Activated CD4-positive, alpha-beta T cell treated with anti-CD3 and anti-CD28 coated beads, Interleukin-2, Interleukin-6, amounts not matched to agents 100 ng/mL and 50 ng/mL, durations not matched to agents 16 hours and 8 hours (primary cell): ENCODE data around the gene SWT1.
"Not testable (repeated sequence)": the region's sequence is repeated elsewhere in the genome, so short reads cannot be mapped to it uniquely, and the experiment has no call there.

ENCODE experiments used
- DNase-seq: peaks from one replicate; pipeline ENCODE4 v3.0.0-alpha.2; 2020

Gene SWT1

DNA sequence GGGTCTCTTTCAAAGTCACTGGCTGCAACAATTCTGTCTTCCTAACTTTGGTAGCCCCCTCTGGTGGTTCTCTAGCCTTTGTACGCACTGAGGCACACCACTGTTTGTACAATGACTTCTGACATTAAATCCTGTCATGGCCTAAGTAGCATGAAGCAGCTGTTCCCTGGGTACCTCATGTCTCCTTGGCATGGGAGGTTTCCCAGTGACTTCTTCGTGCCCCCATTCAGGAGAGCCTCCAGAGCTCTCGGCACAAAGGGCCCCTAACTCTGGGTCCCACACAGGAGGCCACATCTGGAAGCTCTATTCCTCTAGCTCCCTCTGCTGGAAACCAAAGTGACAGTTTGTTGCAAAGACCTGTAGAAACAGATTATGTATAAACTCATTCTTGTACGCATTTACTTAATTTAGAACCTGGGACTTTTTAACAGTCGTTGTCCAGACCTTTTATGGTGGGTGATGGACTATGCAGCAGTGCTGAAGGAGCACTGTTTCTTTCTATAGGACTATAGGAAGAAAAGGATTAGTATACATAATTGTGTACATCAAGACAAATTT lies 13.4 kb downstream of the SWT1 start:
- peak; percentile 71 for DNase-seq

DNA sequence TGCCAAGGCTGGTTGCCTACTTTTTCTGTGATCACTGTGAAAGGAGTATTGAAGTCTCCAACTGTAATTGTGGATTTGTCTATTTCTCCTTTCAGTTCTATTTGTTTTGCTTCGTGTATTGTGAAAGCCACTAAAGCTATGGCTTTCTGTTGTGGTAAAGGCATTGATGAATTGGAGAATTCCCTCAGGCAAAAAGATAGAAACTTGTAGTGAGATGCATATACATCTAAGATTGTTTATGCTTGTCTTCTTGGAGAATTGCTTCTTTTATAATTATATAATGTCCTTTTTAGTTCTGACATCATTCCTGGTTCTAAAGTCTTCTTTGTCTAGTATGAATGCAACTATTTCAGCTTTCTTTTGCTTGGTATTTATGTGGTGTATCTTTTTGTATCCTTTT lies 36.8 kb downstream of the SWT1 start:
- DNase-seq, result no peak

DNA sequence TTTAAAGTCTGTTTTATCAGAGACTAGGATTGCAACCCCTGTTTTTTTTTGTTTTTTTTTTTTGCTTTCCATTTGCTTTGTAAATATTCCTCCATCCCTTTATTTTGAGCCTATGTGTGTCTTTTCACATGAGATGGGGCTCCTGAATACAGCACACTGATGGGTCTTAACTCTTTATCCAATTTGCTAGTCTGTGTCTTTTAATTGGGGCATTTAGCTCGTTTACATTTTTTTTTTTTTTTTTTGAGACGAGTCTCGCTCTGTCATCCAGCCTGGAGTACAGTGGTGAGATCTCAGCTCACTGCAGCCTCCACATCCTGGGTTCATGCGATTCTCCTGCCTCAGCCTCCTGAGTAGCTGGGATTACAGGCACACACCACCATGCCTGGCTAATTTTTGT lies 41.7 kb downstream of the SWT1 start:
- not testable (repeated sequence) for DNase-seq

DNA sequence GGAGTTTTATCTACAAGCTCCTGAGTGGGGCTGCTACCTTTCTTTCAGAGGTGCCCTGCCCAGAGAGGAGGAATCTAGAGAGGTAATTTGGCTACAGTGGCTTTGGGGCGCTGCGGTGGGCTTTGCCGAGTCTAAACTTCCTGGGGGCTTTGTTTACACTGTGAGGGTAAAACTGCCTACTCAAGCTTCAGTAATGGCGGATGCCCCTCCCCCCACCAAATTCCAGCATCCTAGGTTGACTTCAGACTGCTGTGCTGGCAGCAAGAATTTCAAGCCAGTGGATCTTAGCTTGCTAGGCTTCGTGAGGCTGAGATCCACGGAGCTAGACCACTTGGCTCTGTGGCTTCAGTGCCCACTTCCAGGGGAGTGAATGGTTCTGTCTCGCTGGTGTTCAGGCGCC lies 43.9 kb downstream of the SWT1 start:
- DNase-seq, result no peak

DNA sequence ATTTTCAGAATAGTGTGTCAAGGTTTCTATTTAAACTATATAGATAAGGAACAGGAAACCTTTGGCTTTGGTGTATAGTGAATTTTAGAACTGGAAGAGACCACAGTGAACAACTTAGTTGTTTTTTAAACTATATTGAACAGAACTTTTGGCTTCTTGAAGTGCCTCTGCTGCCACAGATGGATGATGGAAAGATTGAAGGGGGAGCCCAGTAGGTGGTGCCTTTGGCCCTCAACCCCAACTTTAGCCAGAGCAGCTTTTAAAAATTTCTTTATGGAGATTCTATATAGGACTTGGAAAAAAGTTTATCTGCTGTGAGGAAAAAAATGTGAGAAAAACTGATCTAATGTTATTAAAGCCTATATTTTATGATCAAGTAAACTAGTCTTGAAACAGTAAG lies 50.2 kb downstream of the SWT1 start:
- DNase-seq, result no peak

DNA sequence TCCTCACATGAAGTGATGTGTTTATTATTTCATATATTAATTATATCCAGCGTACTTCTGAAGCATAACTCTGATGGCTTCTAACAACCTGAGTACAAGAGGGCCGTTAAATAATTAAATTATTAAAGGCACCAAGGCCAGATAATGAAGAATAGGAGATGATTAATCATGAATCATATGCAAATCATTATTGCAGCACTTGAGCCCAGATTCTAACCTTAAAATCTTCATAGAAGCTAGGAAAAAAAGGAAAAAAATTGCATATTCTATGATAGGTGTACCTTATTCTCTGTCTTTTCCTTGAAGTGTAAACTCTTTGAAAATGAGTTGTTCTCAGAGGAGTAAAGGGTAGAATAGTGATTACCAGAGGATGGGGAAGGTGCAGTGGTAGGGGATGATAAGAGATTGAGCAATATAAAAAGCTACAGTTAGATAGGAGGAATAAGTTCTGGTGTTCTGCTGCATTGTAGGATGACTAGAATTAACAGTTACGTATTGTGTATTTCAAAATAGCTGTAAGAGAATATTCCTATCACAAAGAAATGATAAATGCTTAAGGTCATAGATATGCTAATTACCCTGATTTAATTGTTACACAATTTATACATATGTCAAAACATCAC lies 51.1 kb downstream of the SWT1 start:
- no peak for DNase-seq

DNA sequence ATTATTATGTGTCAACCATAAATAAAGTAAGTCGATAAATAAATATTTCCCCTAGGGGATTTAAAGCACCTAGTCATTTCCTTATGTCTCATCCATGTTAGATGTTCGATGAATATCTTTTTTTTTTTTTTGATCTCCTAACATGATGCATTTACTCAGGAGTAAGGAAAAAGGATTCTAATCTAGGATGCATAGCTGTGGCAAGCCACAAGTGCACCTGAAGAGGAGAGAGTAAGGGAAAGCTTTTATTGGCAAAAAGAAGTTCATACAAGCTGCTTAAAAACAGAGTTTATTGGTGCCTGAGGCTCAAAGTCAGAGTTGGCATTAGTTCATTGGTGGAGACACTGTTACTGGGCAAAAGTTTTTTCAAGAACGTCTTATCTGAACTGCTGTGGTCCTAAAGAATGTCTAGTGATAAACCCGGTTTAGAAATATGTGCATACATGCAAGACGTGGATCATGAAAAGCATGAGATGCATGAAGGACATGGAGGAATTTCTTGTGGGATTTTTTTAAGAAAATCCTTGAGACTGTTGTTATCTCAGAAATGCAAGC lies 51.7 kb downstream of the SWT1 start:
- DNase-seq, result no peak

DNA sequence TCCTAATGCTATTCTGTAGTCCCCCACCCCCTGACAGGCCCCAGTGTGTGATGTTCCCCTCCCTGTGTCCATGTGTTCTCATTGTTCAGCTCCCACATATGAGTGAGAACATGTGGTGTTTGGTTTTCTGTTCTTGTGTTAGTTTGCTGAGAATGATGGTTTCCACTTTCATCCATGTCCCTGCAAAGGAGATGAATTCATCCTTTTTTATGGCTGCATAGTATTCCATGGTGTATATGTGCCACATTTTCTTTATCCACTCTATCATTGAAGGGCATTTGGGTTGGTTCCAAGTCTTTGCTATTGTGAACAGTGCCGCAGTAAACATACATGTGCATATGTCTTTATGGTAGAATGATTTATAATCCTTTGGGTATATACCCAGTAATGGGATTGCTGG lies 52.4 kb downstream of the SWT1 start:
- DNase-seq, result not testable (repeated sequence)

DNA sequence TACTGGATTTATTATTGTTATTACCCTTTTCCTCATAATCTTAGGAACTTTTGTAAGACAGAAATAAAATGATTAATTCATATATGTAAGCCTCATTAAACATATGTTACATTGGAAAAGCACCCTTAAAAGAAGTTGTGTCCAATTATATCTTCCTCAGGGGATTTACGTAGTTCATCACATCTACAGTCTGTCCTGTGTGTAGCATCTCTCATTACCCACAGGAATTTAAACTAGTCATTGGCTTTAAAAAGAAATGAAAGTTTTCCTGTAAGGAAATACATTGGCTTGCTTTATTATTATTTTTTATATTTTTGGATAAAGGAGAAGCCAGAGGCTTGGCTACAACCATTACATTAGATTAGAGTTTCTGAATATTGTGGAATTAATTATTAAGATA lies 56.1 kb downstream of the SWT1 start:
- DNase-seq, result no peak

DNA sequence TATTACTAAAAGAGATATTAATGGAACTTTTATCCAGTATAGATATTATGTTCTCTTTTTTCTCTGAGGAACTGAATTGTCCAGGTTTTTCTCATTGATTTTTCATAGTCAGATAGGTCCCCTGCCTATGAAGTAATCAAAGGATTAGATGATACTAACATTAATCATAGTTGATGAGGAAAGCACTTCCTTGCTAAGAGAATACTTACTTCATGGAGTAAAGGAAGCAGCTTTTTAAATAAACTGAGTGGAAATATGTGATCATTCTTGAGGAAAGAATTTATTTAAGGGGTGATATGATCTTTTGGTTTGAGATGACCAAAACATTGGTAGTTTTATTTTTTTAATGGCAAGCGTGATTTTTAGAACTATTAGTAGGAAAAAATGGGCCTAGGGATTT lies 58.9 kb downstream of the SWT1 start:
- no peak for DNase-seq

DNA sequence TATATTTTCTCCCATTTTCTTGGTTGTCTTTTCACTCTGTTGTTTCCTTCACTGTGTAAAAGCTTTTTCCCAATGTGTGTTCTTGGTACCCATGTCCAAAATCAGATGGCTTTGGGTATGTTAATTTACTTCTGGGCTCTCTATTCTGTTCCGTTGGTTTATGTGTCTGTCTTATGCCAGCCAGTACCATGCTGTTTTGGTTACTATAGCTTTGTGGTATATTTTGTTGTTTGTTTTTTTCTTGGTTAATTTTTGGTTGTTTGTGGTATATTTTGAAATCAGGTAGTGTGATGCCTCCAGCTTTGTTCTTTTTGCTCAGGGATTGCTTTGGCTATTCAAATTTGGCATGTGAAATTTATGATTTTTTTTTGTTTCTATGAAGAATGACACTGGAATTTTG lies 67.2 kb downstream of the SWT1 start:
- no peak for DNase-seq

DNA sequence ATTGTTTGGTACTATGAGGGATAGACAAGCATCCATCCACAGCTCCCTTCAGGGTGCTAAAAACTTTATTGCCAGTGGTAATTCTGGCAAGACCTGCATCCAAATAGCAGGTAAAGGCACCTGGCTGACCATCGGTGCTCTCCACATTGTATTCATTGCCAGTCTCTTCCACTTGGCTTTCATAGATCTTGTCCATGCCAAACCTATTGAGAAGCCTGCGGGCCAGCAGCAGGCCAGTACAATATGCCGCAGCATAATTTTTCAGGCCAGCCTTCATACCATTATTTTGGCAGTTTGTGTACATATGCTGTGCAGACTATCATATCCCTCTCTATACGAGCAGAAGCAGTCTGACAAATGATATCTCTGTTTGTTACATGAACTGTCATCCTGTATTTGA lies 70.2 kb downstream of the SWT1 start:
- no peak for DNase-seq

DNA sequence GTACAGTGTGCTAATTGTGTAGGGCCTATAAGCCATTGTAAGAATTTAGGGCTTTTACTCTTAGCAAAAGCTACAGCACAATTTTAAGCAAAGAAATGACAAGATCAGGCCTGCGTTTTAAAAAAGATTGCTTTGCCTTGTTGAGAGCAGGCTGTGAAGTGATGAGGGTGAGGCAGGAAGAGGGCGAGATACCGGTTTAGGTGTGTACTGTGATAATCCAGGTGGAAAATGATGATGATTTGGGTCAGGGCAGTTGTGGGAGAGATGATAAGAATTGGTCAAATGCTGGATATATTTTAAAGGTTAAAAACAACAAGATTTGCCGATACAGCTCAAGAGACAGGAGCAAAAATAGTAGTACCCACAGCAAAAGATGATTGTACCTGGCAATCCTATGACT lies 72.0 kb downstream of the SWT1 start:
- no peak for DNase-seq

DNA sequence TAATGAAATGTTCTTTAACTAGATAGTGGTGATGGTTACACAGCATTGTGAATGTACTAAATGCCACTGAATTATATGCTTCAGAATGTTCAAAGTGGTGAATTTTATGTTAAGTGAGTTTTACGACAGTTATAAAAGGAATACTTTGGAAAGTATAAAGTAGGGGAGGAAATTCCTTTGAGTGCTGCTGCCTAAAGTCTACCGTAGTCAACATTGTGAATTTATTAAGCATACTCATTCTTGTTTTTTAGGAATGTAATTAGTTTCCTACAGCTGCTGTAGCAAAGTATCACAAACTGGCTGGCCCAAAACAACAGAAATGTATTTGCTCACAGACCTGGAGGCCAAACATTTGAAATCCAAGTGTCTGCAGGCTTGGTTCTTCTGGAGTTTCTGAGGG lies 73.0 kb downstream of the SWT1 start:
- DNase-seq, result no peak

DNA sequence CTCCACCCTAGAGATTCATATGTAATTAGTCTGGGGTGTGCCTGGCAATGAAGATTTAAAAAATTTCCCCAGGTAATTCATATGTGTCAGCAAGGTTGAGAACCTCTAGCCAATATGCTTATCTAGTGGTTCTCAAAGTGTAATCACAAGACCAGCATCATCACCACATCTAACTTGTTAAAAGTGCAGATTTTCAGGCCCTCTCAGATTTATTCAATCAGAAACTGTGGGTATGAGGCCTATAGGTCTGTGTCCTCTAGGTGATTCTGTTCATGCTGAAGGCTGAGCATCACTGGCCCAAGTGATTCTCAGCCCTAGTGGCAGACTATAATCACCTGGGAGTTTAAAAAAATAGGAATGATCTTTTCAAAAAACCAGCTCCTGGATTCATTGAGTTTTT lies 75.9 kb downstream of the SWT1 start:
- no peak for DNase-seq

DNA sequence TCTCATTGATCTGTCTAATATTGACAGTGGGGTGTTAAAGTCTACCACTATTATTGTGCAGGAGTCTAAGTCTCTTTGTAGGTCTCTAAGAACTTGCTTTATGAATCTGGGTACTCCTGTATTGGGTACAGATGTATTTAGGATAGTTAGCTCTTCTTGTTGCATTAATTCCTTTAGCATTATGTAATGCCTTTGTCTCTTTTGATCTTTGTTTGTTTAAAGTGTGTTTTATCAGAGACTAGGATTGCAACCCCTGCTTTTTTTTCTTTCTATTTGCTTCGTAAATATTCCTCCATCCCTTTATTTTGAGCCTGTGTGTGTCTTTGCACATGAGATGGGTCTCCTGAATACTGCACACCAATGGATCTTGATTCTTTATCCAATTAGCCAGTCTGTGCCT lies 77.2 kb downstream of the SWT1 start:
- not testable (repeated sequence) for DNase-seq

DNA sequence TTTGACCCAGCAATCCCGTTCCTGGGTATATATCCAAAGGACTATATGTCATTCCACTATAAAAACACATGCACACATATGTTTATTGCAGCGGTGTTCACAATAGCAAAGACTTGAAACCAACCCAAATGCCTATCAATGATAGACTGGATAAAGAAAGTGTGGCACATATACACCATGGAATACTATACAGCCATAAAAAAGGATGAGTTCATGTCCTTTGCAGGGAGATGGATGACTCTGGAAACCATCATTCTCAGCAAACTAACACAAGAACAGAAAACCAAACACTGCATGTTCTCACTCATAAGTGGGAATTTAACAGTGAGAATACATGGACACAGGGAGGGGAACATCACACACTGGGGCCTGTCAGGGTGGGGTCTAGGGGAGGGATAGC lies 80.2 kb downstream of the SWT1 start:
- not testable (repeated sequence) for DNase-seq

DNA sequence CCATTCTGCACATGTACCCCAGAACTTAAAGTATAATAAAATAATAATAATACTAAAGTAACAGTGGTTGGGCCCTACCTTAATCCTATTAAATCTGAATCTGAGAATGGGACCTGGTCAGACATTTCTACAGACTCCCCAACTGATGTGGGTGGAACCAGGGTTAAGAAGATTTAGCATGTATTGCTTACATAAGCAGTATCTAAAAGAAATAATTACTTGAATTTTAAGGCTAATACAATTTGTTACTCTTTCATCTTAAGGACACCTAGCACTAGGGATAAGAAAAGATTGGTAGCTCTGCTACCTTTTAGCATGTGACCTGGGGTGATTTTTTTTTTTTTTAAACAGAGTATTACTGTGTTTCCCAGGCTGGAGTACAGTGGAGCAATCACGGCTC lies 80.7 kb downstream of the SWT1 start:
- no peak for DNase-seq

DNA sequence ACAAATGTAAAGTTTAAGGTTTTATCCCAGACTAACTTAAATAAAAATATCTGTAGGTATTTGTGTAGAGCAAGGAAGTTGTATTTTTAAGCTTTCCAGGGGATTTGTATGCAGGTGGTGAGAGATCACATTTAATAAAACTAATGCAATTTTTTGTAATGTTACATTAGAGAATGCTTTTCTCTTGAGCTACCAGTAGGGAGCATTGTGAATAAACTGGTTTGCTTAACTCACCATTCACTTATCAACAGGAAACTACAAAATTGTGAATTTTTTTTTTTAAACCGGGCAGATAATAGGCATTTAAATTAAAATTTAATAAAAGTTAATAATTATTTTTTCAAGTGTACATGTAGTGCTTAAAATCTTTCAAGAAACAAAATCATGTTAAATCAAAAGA lies 81.5 kb downstream of the SWT1 start:
- no peak for DNase-seq

DNA sequence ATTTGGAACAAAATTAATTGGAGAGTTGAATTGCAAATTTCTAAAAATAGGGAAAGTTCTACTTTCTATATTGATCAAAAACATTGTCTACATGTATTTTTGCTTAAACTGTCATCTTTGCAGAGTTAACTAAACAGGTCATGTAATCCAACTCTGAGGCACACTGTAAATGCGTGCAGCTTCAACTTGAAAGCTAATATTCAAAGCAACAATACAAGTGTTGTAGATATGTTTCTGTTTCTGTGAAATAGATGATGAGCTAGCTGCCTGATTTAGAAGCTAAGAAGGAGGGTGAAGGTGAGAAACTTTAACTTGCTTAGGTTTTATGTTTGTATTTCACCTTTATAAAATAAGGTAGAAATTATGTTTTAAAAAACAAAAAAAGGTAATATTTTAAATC lies 82.9 kb downstream of the SWT1 start:
- no peak for DNase-seq

DNA sequence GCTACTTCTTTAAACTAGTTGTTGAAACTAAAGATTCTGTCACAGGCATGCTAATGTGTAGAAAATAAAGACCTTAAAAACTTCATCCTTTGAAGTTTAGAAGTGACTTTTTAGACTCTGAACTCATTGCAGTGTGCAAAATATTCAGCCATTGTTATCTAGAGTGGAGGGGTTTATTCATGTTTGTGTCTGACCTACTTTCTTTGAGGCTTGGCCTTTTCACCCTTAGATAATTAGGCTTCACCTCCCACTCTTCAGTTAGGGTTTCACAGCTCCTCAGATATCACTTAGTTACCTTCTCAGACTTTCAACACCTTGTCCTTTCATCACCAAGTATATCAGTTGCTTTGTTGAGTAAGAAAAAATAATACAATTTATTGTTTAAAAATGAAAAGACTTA lies 84.2 kb downstream of the SWT1 start:
- DNase-seq, result no peak

DNA sequence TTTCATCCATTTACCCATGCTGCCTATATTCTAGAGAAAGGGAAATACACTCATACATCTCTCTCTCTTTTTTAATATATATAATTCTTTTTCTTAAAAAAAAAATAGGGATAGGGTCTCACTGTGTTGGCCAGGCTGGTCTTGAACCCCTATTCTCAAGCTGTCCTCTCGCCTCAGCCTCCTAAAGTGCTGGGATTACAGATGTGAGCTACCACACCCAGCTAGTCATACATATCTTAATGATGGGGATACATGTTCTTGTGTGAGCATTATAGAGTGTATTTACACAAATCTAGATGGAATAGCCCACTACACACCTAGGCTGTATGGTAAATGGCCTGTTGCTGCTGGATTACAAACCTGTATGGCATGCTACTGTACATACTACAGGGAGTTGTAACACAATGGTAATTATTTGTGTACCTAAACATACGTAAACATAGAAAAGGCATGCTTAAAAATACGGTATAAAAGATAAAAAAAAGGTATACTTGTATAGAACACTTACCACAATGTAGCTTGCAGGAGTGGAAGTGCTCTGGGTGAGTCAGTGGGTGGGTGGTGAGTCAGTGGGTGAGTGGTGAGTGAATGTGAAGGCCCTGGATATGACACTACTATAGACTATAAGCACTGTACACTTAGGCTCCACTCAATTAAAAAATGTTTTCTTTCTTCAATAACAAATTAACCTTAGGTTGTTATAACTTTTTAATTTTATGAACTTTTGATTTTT lies 87.2 kb downstream of the SWT1 start:
- peak; percentile 20 for DNase-seq

DNA sequence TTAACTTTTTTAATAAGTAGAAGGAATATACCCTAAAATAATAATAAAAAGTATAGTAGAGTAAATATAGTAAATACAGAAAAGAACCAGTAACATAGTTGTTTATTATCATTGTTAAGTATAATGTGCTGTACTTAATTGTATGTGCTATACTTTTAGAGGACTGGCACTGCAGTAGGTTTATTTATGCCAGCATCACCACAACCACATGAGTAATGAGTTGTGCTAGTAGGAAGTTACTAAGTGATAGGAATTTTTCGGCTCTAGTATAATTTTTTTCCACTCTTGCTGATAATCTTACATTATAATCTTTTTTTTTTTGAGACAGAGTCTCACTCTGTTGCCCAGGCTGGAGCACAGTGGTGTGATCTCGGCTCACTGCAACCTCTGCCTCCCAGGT lies 88.5 kb downstream of the SWT1 start:
- DNase-seq, result no peak

DNA sequence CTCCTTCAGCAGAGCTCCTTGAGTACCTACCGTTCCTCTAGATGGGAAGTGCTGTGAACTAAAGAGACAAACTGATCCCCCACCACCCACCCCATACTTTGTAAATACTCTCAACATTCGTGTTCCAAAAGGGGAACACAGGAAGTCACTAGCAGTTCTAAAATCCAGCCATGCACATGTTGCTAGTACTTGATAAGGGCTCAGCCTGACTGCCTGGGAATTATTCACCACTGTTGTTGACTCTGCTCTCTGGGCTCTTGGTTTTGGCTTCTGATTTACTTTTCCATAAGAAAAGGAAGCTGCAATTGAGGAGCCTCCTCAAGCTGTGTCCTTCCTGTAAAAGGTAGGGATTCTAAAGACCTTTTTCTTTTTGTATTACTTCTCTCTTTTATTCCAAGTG lies 92.6 kb downstream of the SWT1 start:
- no peak for DNase-seq

DNA sequence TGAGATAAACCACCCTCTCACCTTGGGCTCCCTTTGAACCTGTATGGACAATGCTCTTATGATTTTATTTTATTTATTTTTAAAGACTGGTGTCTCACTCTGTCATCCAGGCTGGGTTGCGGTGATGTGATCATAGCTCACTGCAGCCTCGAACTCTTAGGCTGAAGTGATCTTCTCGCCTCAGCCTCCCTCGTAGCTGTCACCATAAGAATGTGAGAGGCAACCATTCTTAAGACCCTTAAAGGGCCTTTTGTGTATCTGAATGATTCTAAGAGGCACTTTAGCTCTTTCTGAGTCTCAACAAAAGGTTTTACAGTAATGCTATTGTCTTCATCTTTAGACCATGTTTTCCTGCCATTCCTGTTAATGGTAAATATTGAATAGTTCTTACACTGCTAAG lies 93.1 kb downstream of the SWT1 start:
- no peak for DNase-seq
